ENCODE measurements around the gene TCERG1L.

- TF ChIP-seq CTCF (IDR thresholded peaks at IDR 0.05 in 8 of 11, conservative IDR thresholded peaks at IDR 0.05 in 3 of 11) (no peak), POLR2AphosphoS5 (IDR thresholded peaks at IDR 0.05) (no peak)
These were observed 31.4 kb downstream of the TCERG1L start for GRCh38 chr10:131280101-131280500.
